Measurements from ENCODE around the gene TMPO.
A peak's percentile ranks its signal among the peaks of the same experiment; 100 is the strongest.
"Not testable (repeated sequence)": the region's sequence is repeated elsewhere in the genome, so short reads cannot be mapped to it uniquely, and the experiment has no call there.

The TMPO gene, protein sequence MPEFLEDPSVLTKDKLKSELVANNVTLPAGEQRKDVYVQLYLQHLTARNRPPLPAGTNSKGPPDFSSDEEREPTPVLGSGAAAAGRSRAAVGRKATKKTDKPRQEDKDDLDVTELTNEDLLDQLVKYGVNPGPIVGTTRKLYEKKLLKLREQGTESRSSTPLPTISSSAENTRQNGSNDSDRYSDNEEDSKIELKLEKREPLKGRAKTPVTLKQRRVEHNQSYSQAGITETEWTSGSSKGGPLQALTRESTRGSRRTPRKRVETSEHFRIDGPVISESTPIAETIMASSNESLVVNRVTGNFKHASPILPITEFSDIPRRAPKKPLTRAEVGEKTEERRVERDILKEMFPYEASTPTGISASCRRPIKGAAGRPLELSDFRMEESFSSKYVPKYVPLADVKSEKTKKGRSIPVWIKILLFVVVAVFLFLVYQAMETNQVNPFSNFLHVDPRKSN

DNA sequence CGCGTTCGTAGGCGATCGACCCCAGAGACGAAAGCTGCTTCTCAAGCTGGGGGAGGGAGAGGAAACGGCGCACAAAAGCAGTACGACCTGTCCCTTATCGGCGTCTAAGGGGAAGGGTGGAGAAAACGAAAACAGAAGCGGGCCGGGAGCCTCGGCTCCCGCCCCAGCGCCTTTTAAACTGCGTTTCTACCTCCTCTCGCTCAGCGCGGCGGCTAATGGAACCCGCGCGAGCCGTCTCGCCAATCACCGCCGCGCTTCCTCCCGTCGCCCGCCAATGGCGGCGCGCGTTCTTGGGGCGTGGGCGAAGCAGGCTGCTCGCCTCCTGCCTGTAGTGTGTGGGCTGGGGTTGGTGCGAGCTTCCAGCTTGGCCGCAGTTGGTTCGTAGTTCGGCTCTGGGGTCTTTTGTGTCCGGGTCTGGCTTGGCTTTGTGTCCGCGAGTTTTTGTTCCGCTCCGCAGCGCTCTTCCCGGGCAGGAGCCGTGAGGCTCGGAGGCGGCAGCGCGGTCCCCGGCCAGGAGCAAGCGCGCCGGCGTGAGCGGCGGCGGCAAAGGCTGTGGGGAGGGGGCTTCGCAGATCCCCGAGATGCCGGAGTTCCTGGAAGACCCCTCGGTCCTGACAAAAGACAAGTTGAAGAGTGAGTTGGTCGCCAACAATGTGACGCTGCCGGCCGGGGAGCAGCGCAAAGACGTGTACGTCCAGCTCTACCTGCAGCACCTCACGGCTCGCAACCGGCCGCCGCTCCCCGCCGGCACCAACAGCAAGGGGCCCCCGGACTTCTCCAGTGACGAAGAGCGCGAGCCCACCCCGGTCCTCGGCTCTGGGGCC, at the start of gene TMPO:
Gene TMPO (plus strand): TSS at position 304 of the 824 bp plus-strand sequence. CDS start 278 bp downstream, at position 582.
- peak; percentile 83 for DNase-seq

DNA sequence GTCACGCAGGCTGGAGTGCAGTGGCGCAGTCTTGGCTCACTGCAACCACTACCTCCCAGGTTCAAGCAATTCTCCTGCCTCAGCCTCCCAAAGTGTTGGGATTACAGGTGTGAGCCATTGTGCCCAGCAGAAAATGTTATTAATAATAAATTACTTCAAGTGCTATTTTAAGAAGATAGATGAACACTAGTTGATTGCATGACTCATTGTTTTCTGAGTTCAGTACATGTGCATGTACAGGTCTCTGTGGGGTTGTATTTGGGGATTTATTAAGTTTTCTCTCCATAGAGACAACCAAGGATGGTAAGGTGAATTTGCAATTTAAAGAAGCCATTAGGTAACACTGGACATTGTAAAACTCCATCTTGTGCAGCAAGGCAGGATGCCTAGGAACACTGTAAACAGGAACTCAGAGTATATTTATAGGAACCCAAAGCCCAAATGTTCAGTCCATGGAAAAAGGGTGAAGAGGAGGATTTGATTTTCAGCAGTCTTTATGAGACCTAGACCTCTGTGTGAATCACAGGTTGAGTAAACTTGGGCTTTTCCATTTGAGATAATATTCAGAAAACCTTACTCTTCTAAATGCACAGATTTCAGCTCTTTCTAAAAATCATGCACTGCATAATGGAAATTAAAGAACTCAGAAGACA, 49.3 kb upstream of the TMPO start:
- DNase-seq, result no peak

DNA sequence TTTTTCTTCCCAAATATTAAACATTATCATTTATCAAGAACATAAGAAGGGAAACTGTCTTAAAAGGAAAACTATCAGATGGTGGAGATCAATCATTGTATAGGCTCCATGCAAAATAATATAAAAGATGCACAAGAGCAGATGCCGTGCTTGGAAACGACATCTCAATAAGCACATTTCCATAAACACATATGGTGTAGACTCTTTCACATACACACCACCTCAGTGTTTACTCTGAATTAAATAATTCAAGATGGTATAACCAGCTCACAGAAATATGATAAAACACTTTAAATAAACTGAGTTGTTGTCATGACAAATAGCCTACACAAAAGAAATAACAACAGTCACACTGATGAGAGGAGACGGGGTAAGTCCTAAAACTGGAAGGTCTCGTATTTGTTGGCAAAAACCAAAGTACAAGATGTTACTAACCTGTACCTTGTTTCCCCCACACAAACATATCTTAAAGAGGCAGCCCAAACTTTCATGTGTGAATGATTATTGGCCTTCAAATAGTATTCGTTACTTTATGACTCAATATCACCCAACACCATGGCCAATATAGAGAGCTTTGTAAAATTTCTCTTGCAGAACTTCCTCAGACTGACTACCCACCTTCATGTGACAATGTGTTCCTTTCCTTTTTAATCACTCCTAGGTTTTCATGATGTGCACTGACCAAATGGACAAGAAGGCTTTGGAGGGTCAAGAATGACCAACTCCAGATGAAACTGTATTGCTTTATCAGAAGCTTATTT, 48.6 kb upstream of the TMPO start:
- no peak for DNase-seq

DNA sequence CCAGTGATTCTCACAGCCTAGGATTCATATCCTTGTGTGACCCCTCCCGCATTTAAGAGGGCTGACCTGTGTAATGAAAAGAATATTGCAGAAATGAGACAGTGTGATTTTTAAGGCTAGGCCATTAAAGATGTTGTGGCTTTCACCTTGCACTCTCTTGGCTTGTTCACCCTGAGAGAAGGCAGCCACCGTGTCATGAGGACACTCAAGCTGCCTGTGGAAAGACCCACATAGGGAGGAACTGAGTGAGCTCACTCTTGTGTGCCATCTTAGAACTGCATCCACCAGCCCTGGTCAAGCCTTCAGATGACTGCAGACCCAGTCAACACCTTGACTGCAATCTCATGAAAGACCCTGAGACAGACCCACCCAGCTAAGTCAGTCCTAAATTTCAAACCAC, 46.3 kb upstream of the TMPO start:
- DNase-seq, result peak; percentile 44

DNA sequence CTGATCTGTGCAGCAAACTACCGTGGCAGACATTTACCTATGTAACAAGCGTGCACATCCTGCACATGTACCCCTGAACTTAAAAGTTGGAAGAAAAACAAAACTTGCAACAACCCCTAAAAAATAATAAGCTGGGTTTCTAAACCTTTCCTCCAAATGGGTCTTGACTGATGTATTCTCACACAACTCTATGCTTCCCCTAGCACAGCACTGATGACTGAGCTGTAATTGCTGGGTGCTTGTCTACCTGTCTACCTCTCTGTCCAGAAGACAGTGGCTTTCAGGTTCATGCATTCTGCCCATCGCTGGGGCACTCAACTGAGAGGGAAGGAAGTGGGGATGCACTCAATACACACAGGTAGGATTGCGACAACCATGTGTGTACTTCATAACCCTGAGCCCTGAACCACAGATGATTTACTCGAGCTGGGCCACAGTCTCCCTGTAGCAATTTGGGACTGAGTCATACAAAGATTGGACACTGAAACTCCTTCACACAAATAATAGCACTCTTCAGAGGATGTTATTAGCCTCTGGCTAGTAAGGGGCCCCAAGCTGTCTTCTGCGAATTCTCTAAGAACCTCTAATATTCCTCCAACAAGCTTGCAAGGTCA, 44.8 kb upstream of the TMPO start:
- no peak for DNase-seq

DNA sequence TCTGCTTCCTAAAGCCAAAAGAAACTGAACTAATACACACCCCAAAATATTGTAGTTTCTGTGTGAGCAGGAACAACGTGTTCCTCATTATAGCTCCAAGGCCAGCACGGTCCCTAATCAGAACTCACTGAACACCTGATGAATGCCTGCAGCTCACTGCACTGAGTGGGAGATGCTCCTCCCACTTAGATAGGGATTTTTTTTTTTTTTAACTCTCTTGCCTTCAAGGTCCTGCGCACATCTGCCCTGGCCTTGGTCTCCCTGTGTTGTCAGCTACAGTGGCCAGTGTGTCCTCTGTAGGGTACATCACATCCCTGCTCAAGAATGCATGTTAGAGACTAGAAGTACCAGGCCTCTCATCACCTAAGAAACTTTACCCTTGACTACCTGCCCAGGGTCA, 44.3 kb upstream of the TMPO start:
- no peak for DNase-seq

DNA sequence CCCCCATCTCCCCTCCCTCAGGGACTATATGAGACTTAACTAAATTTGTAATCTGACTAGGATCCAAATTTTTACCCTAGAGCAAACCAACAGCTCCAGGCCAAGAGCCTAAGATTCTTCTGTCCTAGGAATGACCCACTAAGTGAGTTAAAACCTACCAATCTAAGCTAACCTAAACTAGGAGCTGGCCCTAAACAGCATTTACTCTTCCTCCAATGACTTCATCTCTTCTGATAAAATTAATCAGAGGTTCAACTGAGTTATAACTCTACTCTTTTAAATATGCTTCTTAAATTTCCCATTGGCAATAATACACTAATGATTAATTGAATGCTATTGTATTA, 39.9 kb upstream of the TMPO start:
- DNase-seq, result no peak

DNA sequence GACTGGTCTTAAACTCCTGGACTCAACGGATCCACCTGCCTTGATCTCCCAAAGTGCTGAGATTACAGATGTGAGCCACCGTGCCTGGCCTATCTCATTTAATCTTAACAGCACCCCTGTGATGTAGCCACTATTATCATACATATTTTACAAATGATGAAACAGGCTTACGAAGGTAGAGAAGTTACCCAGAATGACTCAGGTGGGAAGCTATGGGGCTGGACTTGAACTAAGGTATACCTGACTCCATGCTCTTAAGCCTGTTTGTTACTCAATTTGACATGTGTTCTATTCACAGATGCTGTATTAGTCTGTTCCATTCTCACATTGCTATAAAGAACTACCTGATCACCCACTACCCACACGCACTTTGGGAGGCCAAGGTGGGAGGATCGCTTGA, 36.8 kb upstream of the TMPO start:
- no peak for DNase-seq

DNA sequence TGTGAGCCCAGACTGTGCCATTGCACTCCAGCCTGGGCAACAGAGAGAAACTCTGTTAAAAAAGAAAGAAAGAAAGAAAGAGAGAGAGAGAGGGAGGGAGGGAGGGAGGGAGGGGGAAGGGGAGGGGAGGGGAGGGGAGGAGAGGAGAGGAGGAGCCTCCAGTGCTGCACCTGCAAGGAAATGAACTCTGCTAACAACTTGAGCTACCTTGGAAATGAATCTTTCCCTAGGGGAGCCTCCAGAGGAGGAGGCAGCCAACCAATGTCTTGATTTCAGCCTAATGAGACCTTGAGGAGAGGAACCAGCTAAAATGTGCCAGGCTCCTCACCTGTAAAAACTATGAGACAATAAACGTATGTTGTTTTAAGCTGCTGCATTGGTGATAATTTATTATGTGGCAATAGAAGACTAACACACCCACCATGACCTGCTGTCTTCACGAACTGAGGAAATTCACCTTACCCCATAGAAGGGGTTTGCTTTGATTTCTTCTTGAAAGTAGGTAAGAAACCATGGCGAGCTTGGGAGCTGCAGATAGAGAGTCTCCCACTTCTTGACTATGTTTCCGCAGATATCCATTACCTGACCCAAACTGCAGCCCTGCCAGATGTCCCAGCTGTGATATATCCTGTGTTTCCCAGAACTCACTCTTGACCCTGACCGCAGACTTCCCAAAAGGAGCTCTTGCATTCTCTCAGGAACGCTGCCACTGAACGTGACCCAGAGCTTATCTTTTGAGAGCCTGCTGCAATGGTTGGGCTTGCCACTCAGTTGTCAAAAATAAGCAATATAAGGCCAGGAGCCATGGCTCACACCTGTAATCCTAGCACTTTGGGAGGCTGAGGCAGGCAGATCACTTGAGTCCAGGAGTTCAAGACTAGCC, 31.5 kb upstream of the TMPO start:
- no peak for DNase-seq

DNA sequence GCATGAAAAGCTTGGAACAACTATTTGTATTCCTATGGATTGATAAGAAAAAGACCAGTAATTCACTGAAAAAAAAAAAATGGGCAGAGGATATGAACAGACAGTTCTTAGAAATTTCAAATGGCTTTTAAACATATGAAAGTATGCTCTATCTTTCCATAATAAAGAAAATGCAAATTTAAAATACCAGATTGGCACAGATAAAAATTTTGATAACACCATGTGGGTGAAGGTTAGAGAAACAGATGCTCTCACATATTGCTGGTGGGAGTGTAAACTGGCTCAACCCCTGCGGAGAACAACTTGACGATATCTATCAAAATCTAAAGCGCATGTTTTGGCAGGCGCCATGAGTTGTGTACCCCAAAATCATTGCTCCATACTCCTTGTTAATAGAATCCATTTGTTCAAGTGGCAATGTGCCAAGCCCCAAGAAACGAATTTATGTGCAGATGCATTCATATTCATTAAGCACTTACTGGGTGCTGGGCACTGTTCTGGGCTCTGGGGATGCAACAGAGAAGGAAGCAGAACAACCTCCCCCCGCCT, 29.5 kb upstream of the TMPO start:
- DNase-seq, result no peak

DNA sequence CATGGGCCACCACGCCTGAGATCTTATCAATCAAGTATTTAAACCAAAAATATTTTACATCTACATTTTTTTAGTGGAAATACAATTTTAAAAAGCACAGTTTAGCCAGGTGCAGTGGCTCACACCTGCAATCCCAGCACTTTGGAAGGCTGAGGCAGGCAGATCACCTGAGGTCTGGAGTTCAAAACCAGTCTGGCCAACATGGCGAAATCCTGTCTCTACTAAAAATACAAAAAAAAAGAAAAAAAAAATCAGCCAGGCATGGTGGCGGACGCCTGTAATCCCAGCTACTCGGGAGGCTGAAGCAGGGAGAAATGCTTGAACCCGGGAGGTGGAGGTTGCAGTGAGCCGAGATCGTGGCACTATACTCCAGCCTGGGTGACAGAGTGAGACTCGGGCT, 27.0 kb upstream of the TMPO start:
- DNase-seq, result not testable (repeated sequence)

DNA sequence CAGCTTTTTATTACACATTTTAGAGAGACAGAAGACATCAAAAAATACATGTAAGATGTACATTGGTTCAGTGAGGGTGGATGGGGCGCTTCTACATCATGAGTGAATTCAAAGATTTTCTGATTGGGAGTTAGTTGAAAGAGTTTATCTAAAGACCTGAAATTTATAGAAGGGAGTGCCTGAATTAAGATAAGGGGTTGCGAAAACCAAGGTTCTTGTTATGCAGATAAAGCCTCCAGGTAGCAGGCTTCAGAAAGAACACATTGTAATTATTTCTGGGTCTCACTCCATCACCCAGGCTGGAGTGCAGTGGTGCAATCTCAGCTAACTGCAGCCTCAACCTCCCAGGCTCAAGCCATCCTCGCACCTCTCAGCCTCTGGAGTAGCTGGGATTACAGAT, 26.2 kb upstream of the TMPO start:
- no peak for DNase-seq

DNA sequence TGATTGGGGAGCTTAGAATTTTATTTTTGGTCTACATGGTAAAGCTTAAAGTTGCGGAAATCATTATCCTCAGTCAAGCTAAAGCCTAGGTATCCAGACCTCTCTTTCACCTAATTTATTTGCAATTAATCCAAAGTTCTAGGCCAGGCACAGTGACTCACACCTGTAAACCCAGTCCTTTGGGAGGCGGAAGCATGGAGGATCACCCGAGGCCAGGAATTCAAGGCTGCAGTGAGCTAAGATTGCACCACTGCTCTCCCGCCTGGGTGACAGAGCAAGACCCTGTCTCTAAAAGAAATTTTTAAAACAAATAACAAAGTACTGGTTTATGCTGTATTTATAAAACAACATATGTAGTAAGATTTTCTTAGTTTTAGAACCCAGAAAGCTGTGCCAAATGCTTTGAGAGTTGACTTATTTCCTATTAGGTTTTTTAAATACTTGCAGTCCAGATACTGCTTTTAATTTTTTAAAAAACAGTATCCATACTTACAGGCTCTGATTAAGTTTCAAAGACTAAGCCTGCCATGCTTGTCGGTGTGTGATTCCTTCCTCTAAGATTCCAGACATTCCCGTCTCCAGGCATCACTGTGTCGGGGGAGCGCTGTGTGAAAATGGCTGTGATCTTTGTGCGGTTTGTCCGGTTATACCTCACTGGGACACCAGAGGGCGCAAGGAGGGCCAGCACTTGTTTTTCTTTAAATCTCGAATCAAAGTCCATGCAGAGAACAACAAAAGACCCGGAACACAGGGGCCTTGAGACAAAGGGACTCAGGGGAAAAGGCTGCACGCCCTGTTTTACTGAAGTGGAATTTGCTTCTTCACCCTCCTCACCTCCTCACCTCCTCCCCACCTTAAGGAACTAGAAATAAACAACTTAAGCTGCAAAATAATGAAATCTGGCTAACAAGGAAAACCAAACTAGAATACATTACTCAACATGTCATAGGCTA, 24.6 kb upstream of the TMPO start:
- peak; percentile 63 for DNase-seq

DNA sequence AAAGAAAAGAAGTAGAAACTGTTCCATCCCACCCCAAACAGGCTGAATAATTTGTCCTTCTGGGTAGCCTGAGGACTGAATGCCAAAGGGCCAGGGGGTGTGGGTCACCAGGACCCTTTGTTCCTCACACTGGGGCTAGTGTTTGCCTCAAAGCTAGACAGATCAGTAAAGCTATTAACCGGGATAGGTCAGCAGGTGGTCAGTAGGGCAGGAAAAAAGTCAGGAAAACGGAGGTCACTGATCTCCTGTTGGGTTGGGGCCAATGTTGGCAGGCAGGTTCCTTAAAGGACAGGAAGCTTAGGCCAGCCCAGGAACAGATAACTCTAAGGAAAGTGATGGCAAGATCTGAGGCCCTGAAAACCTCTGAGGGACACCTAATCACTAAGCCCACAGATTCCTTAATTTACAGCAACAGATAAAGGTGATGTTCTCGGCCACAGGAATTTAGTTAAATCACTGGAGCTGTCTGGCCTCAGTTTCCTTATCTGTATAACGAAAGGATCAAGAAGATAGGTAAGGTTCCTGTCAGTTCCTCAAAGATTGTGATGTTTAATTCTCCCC, 22.7 kb upstream of the TMPO start:
- no peak for DNase-seq

DNA sequence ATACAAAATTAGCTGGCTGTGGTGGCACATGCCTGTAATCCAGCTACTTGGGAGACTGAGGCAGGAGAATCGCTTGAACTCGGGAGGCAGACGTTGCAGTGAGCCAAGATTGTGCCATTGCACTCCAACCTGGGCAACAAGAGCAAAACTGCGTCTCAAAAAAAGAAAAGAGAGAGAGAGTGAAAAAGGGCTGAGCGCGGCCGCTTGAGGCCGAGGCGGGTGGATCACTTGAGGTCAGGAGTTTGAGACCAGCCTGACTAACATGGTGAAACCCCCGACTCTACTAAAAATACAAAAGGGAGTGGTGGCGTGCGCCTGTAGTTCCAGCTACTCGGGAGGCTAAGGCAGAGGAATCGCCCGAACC, 14.1 kb upstream of the TMPO start:
- DNase-seq, result not testable (repeated sequence)

DNA sequence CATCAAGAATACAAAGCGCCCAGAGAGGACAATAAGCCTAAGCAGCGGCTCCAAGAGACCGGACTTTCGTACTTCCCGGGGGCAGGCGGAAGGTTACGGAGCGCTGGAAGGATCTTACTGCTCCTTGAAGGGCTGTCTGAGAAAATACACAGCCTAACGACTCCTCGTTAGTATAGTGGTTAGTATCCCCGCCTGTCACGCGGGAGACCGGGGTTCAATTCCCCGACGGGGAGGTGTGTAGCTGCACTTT, 12.1 kb upstream of the TMPO start:
- peak; percentile 82 for DNase-seq

DNA sequence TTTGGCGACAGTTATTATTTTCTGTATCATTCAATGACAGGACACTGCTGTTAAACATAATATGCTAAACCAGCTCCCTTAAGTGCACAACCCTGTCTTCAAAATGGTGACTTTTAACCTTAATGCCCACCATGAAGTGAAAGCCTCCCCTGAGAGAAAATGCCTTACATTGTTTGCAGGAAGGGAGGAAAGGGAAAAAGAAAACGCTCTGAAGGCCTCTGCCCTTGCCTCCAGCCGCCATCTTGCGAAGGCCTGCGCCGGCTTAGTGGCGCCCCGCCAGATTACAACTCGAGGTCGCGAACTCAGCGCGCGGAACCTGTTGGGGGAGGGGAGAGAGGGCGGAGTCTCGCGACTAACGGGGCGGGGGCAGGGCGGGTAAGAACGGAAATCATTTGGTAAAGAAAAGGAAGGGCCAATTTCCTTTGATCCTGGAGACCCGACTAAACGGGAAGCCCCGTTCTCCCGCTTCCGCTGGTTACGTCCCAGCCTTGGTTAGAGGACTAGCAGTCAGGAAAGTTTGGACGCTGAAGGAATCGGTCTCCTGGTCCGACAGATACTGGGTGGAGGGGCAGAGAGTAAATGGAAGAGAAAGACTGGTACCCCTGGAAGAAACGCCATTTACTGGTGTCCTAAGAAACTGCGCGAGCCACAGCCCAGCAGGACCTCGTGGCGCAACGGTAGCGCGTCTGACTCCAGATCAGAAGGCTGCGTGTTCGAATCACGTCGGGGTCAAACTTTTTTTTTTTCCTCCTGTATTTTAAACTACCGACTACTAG, 11.6 kb upstream of the TMPO start:
- peak; percentile 82 for DNase-seq

DNA sequence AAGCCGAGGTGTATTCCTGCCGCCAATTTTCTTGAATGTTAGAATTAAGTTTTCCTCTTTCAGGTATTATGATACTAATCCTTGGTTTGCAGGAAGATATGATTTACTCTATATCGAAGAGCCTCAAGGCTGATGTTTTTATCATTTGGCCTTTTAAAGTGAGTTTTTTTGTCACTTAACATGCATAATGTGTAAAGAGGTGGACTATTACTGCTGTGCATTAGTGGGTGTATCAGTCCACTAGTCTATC, 11.1 kb upstream of the TMPO start:
- no peak for DNase-seq

DNA sequence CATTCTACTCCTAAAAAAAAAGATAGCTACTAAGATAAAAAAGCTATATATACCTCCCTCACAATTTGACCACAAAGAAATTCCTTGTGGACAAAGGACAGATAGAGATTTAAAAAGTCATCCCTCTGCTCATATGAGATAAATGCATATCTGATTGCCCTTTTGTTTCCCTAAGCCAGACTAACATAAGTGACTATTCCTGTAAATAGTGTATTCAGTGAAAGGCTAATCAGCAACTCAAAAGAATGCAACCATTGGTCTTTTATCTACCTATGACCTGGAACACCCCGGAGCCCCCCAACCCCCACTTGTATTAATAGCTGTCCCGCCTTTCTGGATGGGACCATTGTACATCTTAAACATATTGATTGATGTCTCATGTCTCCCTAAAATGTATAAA, 6.3 kb upstream of the TMPO start:
- no peak for DNase-seq
